Heart right ventricle (tissue), 16 donors: ENCODE measurements around the gene ZNF236. TPM values are rescaled to one million over a fixed set of nuclear protein-coding genes. Genes with fewer than 3 reads are reported as not detected.

Source experiments
- ATAC-seq, 8 donors: fragments of 200-7000 bp; cut with Tn5 transposase; one replicate each; pipeline ENCODE4 v1.9.1; 2020; ENCODE audit warnings: mild to moderate bottlenecking in 8 of 8, moderate library complexity in 8 of 8, moderate number of reproducible peaks in 1 of 8
- DNase-seq, 2 donors: peaks; one replicate each; pipeline ENCODE4 v3.0.0-alpha.2; 2020
- H3K27ac ChIP-seq, 10 donors: fragments of 200-600 bp; sonication (generic) in 2 of 10; one replicate each; pipeline versions ENCODE4 v1.5.0 to v1.8.0; 2020 to 2022; ENCODE audit warnings: mild to moderate bottlenecking in 3 of 10
- H3K27me3 ChIP-seq, 7 donors: fragments of 200-600 bp; one replicate each; pipeline ENCODE4 v1.8.0; 2021 to 2022; ENCODE audit warnings: mild to moderate bottlenecking in 2 of 7
- H3K36me3 ChIP-seq, 9 donors: fragments of 200-600 bp; sonication (generic) in 1 of 9; one replicate each; pipeline versions ENCODE4 v1.5.0 to v1.8.0; 2020 to 2022; ENCODE audit warnings: mild to moderate bottlenecking in 2 of 9
- H3K4me1 ChIP-seq, 9 donors: fragments of 200-600 bp; sonication (generic) in 1 of 9; one replicate each; pipeline versions ENCODE4 v1.5.0 to v1.8.0; 2020 to 2022; ENCODE audit warnings: mild to moderate bottlenecking in 4 of 9
- H3K4me3 ChIP-seq, 10 donors: fragments of 200-600 bp; sonication (generic) in 2 of 10; one replicate each; pipeline versions ENCODE4 v1.5.0 to v1.8.0; 2020 to 2022; ENCODE audit warnings: mild to moderate bottlenecking in 7 of 10, moderate library complexity in 2 of 10
- H3K9me3 ChIP-seq, 11 donors: fragments of 200-600 bp in 10 of 11; sonication (generic) in 2 of 11; one replicate each; pipeline versions ENCODE4 v1.5.0 to v1.8.0; 2013 to 2022; ENCODE audit warnings: mild to moderate bottlenecking in 2 of 11, control low read depth in 1 of 11, moderate library complexity in 1 of 11
- WGBS, 2 donors: extraction: QIAGEN DNeasy Blood & Tissue Kit; methylation state at CpG; one replicate each; pipeline ENCODE4 v1.1.7; 2013; ENCODE audit warnings: inconsistent platforms in 1 of 2; 5-methylcytosine and 5-hydroxymethylcytosine counted together
- intact Hi-C, 10 donors: fragments of 100-400 bp; cut with DNase I; formaldehyde crosslinking; loops; one replicate each; pipeline versions ENCODE4 v1.11.1 to v1.14.2; 2022
- polyA plus RNA-seq, 2 donors: library from polyadenylated mRNA; stranded (reverse); fragments of 200-250 nt; gene quantifications; one replicate each; pipeline ENCODE4 v1.2.3, GENCODE V29; 2013
- total RNA-seq, 10 donors: library from RNA; stranded (reverse); fragmentation: NEBNext Ultra II Directional in 3 of 10; extraction: Animal tissue kit (Norgen Biotek cat#: 25700) in 3 of 10; gene quantifications; one replicate each; pipeline versions ENCODE4 v1.2.1 to v1.2.4, GENCODE V29; 2021 to 2023
- TF ChIP-seq, protein P1 (sequence below), 9 donors: fragments of 200-600 bp; sonication (generic) in 2 of 9; IDR thresholded peaks; one replicate each; pipeline versions ENCODE4 v1.5.0 to v1.8.0; 2021 to 2022; ENCODE audit warnings: antibody characterized with exemption in 9 of 9, mild to moderate bottlenecking in 5 of 9, moderate library complexity in 1 of 9
- donor health status: Arrhythmogenic right ventricular cardiomyopathy.
- donor health status: ischemic (EF 13 %, LVEDD 7.1; RV severe dilation, severe dysfunction).
- donor health status: healthy with polysubstance abuse.
- donor health status: DM: no; HTN: yes; CAD: no.
- donor health status: DM: no; HTN: no; CAD: no.
- donor health status: ischemic (EF 25% LVEDD 6.9; RV normal size, moderate dysfunction).
- donor health status: ischemic (EF 25% LVEDD 5.7; RV mildly dilated, moderate dysfunction).
- donor health status: healthy.
- donor health status: DM: yes; HTN: yes; CAD: no.
- donor health status: Ischemic cardiomyopathy.
- donor health status: ischemic (EF 35%, LVEDD 5.7; RV mildly dilated, moderate dysfunction).
- donor health status: nonischemic (EF 11% LVEDD 7.7; RV severe dilation, severe dysfunction).
- donor health status: DM: yes; HTN: yes; CAD: no.
- donor health status: PGD.
- donor health status: ischemic (EF 29% LVEDD 5.4; RV normal size, mild dysfunction).
- donor health status: nonischemic (EF 23%, LVEDD 6.1; RV moderate dilation, normal function).

Gene ZNF236
- total and polyA plus RNA-seq, 12 donors, result 0.75 to 14.9 (median 12.1) TPM

DNA sequence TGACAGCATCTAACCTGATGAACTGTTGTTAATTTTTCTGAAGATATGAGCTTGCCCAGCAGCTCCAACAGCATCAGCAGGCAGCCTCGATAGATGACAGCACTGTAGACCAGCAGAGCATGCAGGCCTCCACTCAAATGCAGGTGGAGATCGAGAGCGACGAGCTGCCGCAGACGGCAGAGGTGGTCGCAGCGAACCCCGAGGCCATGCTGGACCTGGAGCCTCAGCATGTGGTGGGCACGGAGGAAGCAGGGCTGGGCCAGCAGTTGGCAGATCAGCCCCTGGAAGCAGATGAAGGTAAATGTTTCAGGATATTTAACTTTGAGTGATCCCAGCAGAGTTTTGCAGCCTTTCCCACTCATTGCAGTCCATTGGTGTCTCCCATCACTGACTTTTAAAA lies 85.9 kb downstream of the ZNF236 start:
- DNase-seq, result no peak
- TF ChIP-seq, protein P1, sequence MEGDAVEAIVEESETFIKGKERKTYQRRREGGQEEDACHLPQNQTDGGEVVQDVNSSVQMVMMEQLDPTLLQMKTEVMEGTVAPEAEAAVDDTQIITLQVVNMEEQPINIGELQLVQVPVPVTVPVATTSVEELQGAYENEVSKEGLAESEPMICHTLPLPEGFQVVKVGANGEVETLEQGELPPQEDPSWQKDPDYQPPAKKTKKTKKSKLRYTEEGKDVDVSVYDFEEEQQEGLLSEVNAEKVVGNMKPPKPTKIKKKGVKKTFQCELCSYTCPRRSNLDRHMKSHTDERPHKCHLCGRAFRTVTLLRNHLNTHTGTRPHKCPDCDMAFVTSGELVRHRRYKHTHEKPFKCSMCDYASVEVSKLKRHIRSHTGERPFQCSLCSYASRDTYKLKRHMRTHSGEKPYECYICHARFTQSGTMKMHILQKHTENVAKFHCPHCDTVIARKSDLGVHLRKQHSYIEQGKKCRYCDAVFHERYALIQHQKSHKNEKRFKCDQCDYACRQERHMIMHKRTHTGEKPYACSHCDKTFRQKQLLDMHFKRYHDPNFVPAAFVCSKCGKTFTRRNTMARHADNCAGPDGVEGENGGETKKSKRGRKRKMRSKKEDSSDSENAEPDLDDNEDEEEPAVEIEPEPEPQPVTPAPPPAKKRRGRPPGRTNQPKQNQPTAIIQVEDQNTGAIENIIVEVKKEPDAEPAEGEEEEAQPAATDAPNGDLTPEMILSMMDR (IDR thresholded peaks at IDR 0.05), result no peak
- no peak for ATAC-seq
- 96 to 97% methylated on average over 10 of the region's 10 CpGs for WGBS, 2 donors
- Histone ChIP-seq H3K27me3 (no peaks in the 10 kb centered on the region), H3K4me1 (no peaks in the 10 kb centered on the region), H3K27ac (no peak overlapping the region), H3K9me3 (no peaks in the 10 kb centered on the region), H3K4me3 (no peak overlapping the region), H3K36me3 (peaks cover 0 to 97% (median 28%) of the 10 kb centered on the region in 9 donors)
- intact Hi-C loops, result loop anchor here in 2 of 10 donors (10.0 kb wide), 1 partner anchor 103 kb away; no protein-coding TSS in a partner anchor

DNA sequence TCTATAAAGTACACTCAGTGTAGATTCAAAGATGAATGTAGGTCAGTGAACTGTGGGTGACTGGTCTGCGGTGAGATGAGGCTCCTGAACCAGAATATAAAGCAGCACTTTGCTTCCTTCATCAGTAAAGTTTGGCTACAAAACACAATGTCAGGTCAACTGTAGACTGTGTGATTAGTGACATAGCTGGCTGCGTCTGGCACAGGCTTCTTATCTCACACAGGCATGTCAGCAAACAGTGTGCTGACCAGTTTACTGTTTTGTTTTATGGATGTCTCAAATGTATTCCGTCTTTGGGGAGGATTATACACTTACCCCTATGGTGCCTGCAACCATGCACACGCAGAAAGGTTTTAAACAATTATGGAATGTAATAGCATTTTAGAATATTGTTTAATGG lies 87.1 kb downstream of the ZNF236 start:
- DNase-seq (no peak), ATAC-seq (peak in 2 of 8 donors; percentile 38 to 56)
- H3K36me3 ChIP-seq, result peaks cover 0 to 98% (median 38%) of the 10 kb centered on the region in 9 donors
- H3K4me3 ChIP-seq, result no peak overlapping the region
- H3K27me3 ChIP-seq, result no peaks in the 10 kb centered on the region
- no peaks in the 10 kb centered on the region for H3K9me3 ChIP-seq
- no peak overlapping the region for H3K27ac ChIP-seq
- intact Hi-C loops, result loop anchor here in 2 of 10 donors (10.0 kb wide), 1 partner anchor 105 kb away; no protein-coding TSS in a partner anchor
- TF ChIP-seq, protein P1 (IDR thresholded peaks at IDR 0.05), result no peak
- WGBS, 2 donors, result 50 to 74% methylated on average over 4 of the region's 4 CpGs
- no peaks in the 10 kb centered on the region for H3K4me1 ChIP-seq

DNA sequence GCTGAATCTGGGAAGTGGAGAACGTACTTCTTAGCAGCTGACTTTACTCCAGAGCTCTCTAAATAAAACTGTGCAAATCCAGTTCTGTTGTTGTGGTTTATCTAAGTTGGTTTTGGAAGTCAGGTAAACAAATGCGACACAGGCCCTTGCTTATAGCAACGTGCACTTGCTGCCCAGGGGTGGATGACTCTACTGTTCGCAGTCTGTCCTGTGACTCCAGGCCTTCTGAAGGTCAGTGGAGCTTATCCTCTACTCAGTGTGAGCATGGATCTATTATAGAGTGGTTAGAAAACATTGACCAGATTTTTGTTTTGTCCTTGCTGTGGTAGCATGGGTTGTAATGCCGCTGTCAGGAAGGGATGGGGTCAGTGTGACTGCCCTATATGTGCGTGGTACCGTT lies 89.1 kb downstream of the ZNF236 start:
- DNase-seq (no peak), ATAC-seq (peak in 2 of 8 donors; percentile 24 to 78)
- no peaks in the 10 kb centered on the region for H3K9me3 ChIP-seq
- TF ChIP-seq, protein P1 (IDR thresholded peaks at IDR 0.05), result no peak
- no peaks in the 10 kb centered on the region for H3K27me3 ChIP-seq
- 90 to 93% methylated on average over 7 of the region's 7 CpGs for WGBS, 2 donors
- intact Hi-C loops, result no loop called here
- H3K27ac ChIP-seq, result no peak overlapping the region
- no peak overlapping the region for H3K4me3 ChIP-seq
- no peaks in the 10 kb centered on the region for H3K4me1 ChIP-seq
- peaks cover 0 to 98% (median 35%) of the 10 kb centered on the region in 9 donors for H3K36me3 ChIP-seq

DNA sequence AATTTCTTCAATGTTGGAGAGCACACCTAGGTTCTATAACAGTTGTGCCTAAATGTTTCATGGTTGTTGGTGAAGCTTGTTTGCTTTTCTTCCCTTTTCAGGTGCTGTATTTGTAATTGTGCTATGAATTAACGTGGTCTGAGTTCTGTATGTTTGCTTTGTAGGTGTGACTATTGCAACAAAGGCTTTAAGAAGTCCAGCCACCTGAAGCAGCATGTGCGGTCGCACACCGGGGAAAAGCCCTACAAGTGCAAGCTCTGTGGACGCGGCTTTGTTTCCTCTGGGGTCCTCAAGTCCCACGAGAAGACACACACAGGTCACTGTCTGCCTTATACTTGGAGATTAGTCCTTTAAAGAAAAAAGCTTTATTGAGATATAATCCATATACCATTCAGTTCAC lies 91.2 kb downstream of the ZNF236 start:
- Histone ChIP-seq H3K4me1 (no peaks in the 10 kb centered on the region), H3K36me3 (peaks cover 0 to 98% (median 40%) of the 10 kb centered on the region in 9 donors), H3K9me3 (no peaks in the 10 kb centered on the region), H3K27ac (no peak overlapping the region), H3K4me3 (no peak overlapping the region), H3K27me3 (no peaks in the 10 kb centered on the region)
- intact Hi-C loops, result no loop called here
- DNase-seq, result no peak
- TF ChIP-seq, protein P1 (IDR thresholded peaks at IDR 0.05), result no peak
- ATAC-seq, result no peak
- WGBS, 2 donors, result 93 to 95% methylated on average over 7 of the region's 7 CpGs
